ENCODE results near the gene IFNGR1.

IFNGR1 gene

GRCh38 chr6:137230956-137231555, 11.9 kb upstream of the IFNGR1 start:
- no peak for TF ChIP-seq CTCF (IDR thresholded peaks at IDR 0.05; ENCODE audit: low read depth, low read length, missing control alignments)
- no peak for DNase-seq (ENCODE audit: low read depth)
- in situ Hi-C loops (cut with HindIII; ENCODE audit: low sequenced_read_pairs) = loop anchor here (5.0 kb wide), 1 partner anchor 66 kb away; no protein-coding TSS in a partner anchor
- no peak overlapping the region for H3K4me3 ChIP-seq (ENCODE audit: low read depth, low read length)

- in situ Hi-C loops (cut with HindIII; ENCODE audit: low sequenced_read_pairs) = loop anchor here (5.0 kb wide), 1 partner anchor 67 kb away; no protein-coding TSS in a partner anchor
- no peak for TF ChIP-seq CTCF (IDR thresholded peaks at IDR 0.05; ENCODE audit: low read depth, low read length, missing control alignments)
- no peak overlapping the region for H3K4me3 ChIP-seq (ENCODE audit: low read depth, low read length)
- no peak for DNase-seq (ENCODE audit: low read depth)
These were observed 11.4 kb upstream of the IFNGR1 start for GRCh38 chr6:137230547-137230946.

DNA sequence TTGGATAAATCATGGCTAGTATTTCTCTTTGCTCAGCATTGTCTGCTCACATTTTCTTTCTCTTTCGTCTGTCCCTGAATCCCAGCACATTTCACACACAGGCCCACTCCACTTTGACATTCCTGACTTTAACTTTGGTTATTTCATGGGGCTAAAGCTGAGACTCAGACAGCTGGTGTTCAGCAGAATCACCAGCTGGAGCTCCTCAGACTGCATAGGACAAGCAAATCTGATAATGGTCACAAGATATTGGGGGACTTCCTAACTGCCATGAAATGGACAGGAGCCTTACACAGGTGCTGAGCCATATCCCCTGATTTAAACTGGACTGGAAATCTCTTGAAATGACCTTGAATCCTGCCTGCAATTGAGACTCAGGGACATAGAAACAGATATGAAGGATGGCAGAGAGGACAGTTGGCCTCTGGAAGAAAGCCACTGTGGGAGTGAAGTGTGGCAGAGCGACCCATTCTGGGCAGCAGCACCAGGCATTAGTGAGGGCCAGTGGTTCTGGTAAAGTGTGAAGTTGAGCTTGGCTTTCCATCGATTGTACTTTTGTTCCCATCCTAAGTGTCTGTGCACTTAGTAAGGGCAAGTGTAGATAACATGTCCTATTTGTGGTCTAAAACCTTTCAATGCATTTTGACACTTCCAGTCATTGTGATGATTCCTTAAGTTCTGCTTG, 10.0 kb upstream of the IFNGR1 start:
- TF ChIP-seq CTCF (IDR thresholded peaks at IDR 0.05; ENCODE audit: low read depth, low read length, missing control alignments) = no peak
- in situ Hi-C loops (cut with HindIII; ENCODE audit: low sequenced_read_pairs) = no loop called here
- DNase-seq (ENCODE audit: low read depth) = no peak
- no peak overlapping the region for H3K4me3 ChIP-seq (ENCODE audit: low read depth, low read length)

GRCh38 chr6:137227871-137228302, 8.7 kb upstream of the IFNGR1 start:
- no peak overlapping the region for H3K4me3 ChIP-seq (ENCODE audit: low read depth, low read length)
- in situ Hi-C loops (cut with HindIII; ENCODE audit: low sequenced_read_pairs) = no loop called here
- no peak for TF ChIP-seq CTCF (IDR thresholded peaks at IDR 0.05; ENCODE audit: low read depth, low read length, missing control alignments)
- no peak for DNase-seq (ENCODE audit: low read depth)

DNA sequence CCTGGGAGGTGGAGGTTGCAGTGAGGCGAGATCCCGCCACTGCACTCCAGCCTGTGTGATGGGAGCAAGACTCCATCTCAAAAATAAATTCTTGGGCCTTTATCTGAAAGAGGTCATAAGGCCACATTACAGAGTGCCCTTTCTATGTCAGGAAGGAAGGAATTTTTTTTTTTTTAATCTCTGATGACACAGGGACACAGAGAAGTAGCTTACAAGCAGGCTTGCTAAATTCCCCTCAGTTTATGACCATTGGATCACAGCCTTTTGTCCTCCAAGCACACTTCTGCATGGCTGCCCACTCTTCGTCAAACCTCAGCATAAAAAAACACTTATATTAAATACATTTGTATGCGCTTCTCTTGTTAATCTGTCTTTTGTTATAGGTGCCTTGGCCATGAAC, 7.5 kb upstream of the IFNGR1 start:
- H3K4me3 ChIP-seq (ENCODE audit: low read depth, low read length) = no peak overlapping the region
- TF ChIP-seq CTCF (IDR thresholded peaks at IDR 0.05; ENCODE audit: low read depth, low read length, missing control alignments) = no peak
- DNase-seq (ENCODE audit: low read depth) = no peak
- in situ Hi-C loops (cut with HindIII; ENCODE audit: low sequenced_read_pairs) = no loop called here

GRCh38 chr6:137224799-137225198, 5.6 kb upstream of the IFNGR1 start:
- TF ChIP-seq CTCF (IDR thresholded peaks at IDR 0.05; ENCODE audit: low read depth, low read length, missing control alignments) = no peak
- H3K4me3 ChIP-seq (ENCODE audit: low read depth, low read length) = no peak overlapping the region
- in situ Hi-C loops (cut with HindIII; ENCODE audit: low sequenced_read_pairs) = no loop called here
- DNase-seq (ENCODE audit: low read depth) = no peak

Data from astrocyte of the cerebellum (primary cell).